ENCODE data around the gene CANT1. TPM values are rescaled to one million over a fixed set of nuclear protein-coding genes. Genes with fewer than 3 reads are reported as not detected.
"Not testable (repeated sequence)": the region's sequence is repeated elsewhere in the genome, so short reads cannot be mapped to it uniquely, and the experiment has no call there.

Gene CANT1
- total RNA-seq, 2 experiments from 2014 or later: 74.4 to 78.5 TPM

GRCh38 chr17:78963378-78963777 lies 46.2 kb downstream of the CANT1 start:
- ATAC-seq (no peak), DNase-seq (no peak)
- Mint-ChIP-seq H3K9me3 (ENCODE audit: insufficient read depth) (no peaks in the 10 kb centered on the region), H3K27ac (no peak overlapping the region), H3K36me3 (ENCODE audit: low read depth) (peaks cover 2% of the 10 kb centered on the region), H3K4me1 (ENCODE audit: low read depth) (no peaks in the 10 kb centered on the region), H3K4me3 (no peak overlapping the region), H3K27me3 (ENCODE audit: low read depth) (no peaks in the 10 kb centered on the region)
- CTCF ChIA-PET: no interaction called here
- POLR2A ChIA-PET: interaction anchor here (0.5 kb wide), 1 partner anchor 1686 kb away, joined by 3 read pairs; no protein-coding TSS in a partner anchor

- H3K27ac Mint-ChIP-seq; ATAC-seq; H3K9me3 Mint-ChIP-seq (ENCODE audit: insufficient read depth); H3K27me3 Mint-ChIP-seq (ENCODE audit: low read depth); DNase-seq; POLR2A ChIA-PET; H3K36me3 Mint-ChIP-seq (ENCODE audit: low read depth); H3K4me1 Mint-ChIP-seq (ENCODE audit: low read depth); H3K4me3 Mint-ChIP-seq: not testable (repeated sequence)
- CTCF ChIA-PET: interaction anchor here (0.7 to 1.2 kb wide), 2 partner anchors 9 to 97 kb away, joined by 4 read pairs; no protein-coding TSS in a partner anchor
Measured at GRCh38 chr17:78962984-78963348, 46.6 kb downstream of the CANT1 start.

GRCh38 chr17:78962345-78962983 lies 47.1 kb downstream of the CANT1 start:
- ChIA-PET CTCF (interaction anchor here (0.7 to 1.2 kb wide), 2 partner anchors 9 to 97 kb away, joined by 4 read pairs; no protein-coding TSS in a partner anchor), POLR2A (no interaction called here)
- no peaks in the 10 kb centered on the region for H3K9me3 Mint-ChIP-seq (ENCODE audit: insufficient read depth)
- H3K36me3 Mint-ChIP-seq (ENCODE audit: low read depth): peaks cover 2% of the 10 kb centered on the region
- no peak overlapping the region for H3K4me3 Mint-ChIP-seq
- H3K4me1 Mint-ChIP-seq (ENCODE audit: low read depth): no peaks in the 10 kb centered on the region
- no peak overlapping the region for H3K27ac Mint-ChIP-seq
- no peaks in the 10 kb centered on the region for H3K27me3 Mint-ChIP-seq (ENCODE audit: low read depth)
- no peak for DNase-seq
- no peak for ATAC-seq

GRCh38 chr17:78961571-78961970 lies 48.0 kb downstream of the CANT1 start:
- ChIA-PET CTCF (interaction anchor here (2.4 kb wide), 1 partner anchor 96 kb away, joined by 8 read pairs; no protein-coding TSS in a partner anchor), POLR2A (no interaction called here)
- Mint-ChIP-seq H3K9me3 (ENCODE audit: insufficient read depth) (no peaks in the 10 kb centered on the region), H3K27me3 (ENCODE audit: low read depth) (no peaks in the 10 kb centered on the region), H3K4me3 (no peak overlapping the region), H3K27ac (no peak overlapping the region), H3K36me3 (ENCODE audit: low read depth) (no peaks in the 10 kb centered on the region), H3K4me1 (ENCODE audit: low read depth) (no peaks in the 10 kb centered on the region)
- ATAC-seq: no peak
- DNase-seq: no peak

GRCh38 chr17:78960928-78961327 lies 48.6 kb downstream of the CANT1 start:
- Mint-ChIP-seq H3K4me3 (no peak overlapping the region), H3K27ac (no peak overlapping the region), H3K36me3 (ENCODE audit: low read depth) (no peaks in the 10 kb centered on the region), H3K9me3 (ENCODE audit: insufficient read depth) (no peaks in the 10 kb centered on the region), H3K4me1 (ENCODE audit: low read depth) (no peaks in the 10 kb centered on the region), H3K27me3 (ENCODE audit: low read depth) (no peaks in the 10 kb centered on the region)
- ChIA-PET POLR2A (interaction anchor here (0.6 kb wide), 1 partner anchor 42 kb away, joined by 5 read pairs; no protein-coding TSS in a partner anchor), CTCF (interaction anchor here (2.4 kb wide), 1 partner anchor 95 kb away, joined by 8 read pairs; no protein-coding TSS in a partner anchor)
- no peak for ATAC-seq
- DNase-seq: no peak

GRCh38 chr17:78959803-78960202 lies 49.8 kb downstream of the CANT1 start:
- DNase-seq: no peak
- Mint-ChIP-seq H3K4me3 (no peak overlapping the region), H3K4me1 (ENCODE audit: low read depth) (no peaks in the 10 kb centered on the region), H3K36me3 (ENCODE audit: low read depth) (no peaks in the 10 kb centered on the region), H3K9me3 (ENCODE audit: insufficient read depth) (no peaks in the 10 kb centered on the region), H3K27ac (no peak overlapping the region), H3K27me3 (ENCODE audit: low read depth) (no peaks in the 10 kb centered on the region)
- ATAC-seq: no peak
- ChIA-PET POLR2A (no interaction called here), CTCF (interaction anchor here (2.4 kb wide), 1 partner anchor 94 kb away, joined by 8 read pairs; no protein-coding TSS in a partner anchor)

- POLR2A ChIA-PET: no interaction called here
- H3K9me3 Mint-ChIP-seq (ENCODE audit: insufficient read depth): no peaks in the 10 kb centered on the region
- CTCF ChIA-PET: no interaction called here
- no peak overlapping the region for H3K27ac Mint-ChIP-seq
- no peak for ATAC-seq
- H3K36me3 Mint-ChIP-seq (ENCODE audit: low read depth): no peaks in the 10 kb centered on the region
- no peak overlapping the region for H3K4me3 Mint-ChIP-seq
- no peaks in the 10 kb centered on the region for H3K27me3 Mint-ChIP-seq (ENCODE audit: low read depth)
- no peak for DNase-seq
- H3K4me1 Mint-ChIP-seq (ENCODE audit: low read depth): no peaks in the 10 kb centered on the region
Measured at GRCh38 chr17:78958641-78959127, 50.9 kb downstream of the CANT1 start.

GRCh38 chr17:78957128-78957527 lies 52.4 kb downstream of the CANT1 start:
- no peak overlapping the region for H3K4me3 Mint-ChIP-seq
- H3K4me1 Mint-ChIP-seq (ENCODE audit: low read depth): no peaks in the 10 kb centered on the region
- no peaks in the 10 kb centered on the region for H3K36me3 Mint-ChIP-seq (ENCODE audit: low read depth)
- no peak overlapping the region for H3K27ac Mint-ChIP-seq
- no peaks in the 10 kb centered on the region for H3K9me3 Mint-ChIP-seq (ENCODE audit: insufficient read depth)
- ATAC-seq (no peak), DNase-seq (no peak)
- H3K27me3 Mint-ChIP-seq (ENCODE audit: low read depth): no peaks in the 10 kb centered on the region
- POLR2A ChIA-PET: no interaction called here
- CTCF ChIA-PET: interaction anchor here (1.4 kb wide), 1 partner anchor 15 kb away, joined by 4 read pairs; no protein-coding TSS in a partner anchor

GRCh38 chr17:78956254-78956653 lies 53.3 kb downstream of the CANT1 start:
- H3K36me3 Mint-ChIP-seq (ENCODE audit: low read depth): no peaks in the 10 kb centered on the region
- CTCF ChIA-PET: interaction anchor here (1.4 kb wide), 1 partner anchor 15 kb away, joined by 4 read pairs; no protein-coding TSS in a partner anchor
- H3K27ac Mint-ChIP-seq: no peak overlapping the region
- H3K4me1 Mint-ChIP-seq (ENCODE audit: low read depth): no peaks in the 10 kb centered on the region
- ATAC-seq: no peak
- H3K27me3 Mint-ChIP-seq (ENCODE audit: low read depth): no peaks in the 10 kb centered on the region
- POLR2A ChIA-PET: no interaction called here
- no peaks in the 10 kb centered on the region for H3K9me3 Mint-ChIP-seq (ENCODE audit: insufficient read depth)
- DNase-seq: no peak
- no peak overlapping the region for H3K4me3 Mint-ChIP-seq

GRCh38 chr17:78954684-78955083 lies 54.9 kb downstream of the CANT1 start:
- ATAC-seq (no peak), DNase-seq (no peak)
- POLR2A ChIA-PET: no interaction called here
- Mint-ChIP-seq H3K4me1 (ENCODE audit: low read depth) (no peaks in the 10 kb centered on the region), H3K27me3 (ENCODE audit: low read depth) (no peaks in the 10 kb centered on the region), H3K27ac (no peak overlapping the region), H3K36me3 (ENCODE audit: low read depth) (no peaks in the 10 kb centered on the region), H3K4me3 (no peak overlapping the region), H3K9me3 (ENCODE audit: insufficient read depth) (peaks cover 5% of the 10 kb centered on the region)
- CTCF ChIA-PET: no interaction called here

- no peaks in the 10 kb centered on the region for H3K27me3 Mint-ChIP-seq (ENCODE audit: low read depth)
- peaks cover 5% of the 10 kb centered on the region for H3K9me3 Mint-ChIP-seq (ENCODE audit: insufficient read depth)
- no peaks in the 10 kb centered on the region for H3K4me1 Mint-ChIP-seq (ENCODE audit: low read depth)
- ChIA-PET CTCF (interaction anchor here (0.6 kb wide), 1 partner anchor 438 kb away, joined by 3 read pairs; no protein-coding TSS in a partner anchor), POLR2A (no interaction called here)
- ATAC-seq (no peak), DNase-seq (no peak)
- H3K27ac Mint-ChIP-seq: no peak overlapping the region
- H3K4me3 Mint-ChIP-seq: no peak overlapping the region
- no peaks in the 10 kb centered on the region for H3K36me3 Mint-ChIP-seq (ENCODE audit: low read depth)
Measured at GRCh38 chr17:78953356-78954350, 55.9 kb downstream of the CANT1 start.

GRCh38 chr17:78952706-78953105 lies 56.9 kb downstream of the CANT1 start:
- CTCF ChIA-PET: interaction anchor here (0.6 kb wide), 1 partner anchor 439 kb away, joined by 3 read pairs; no protein-coding TSS in a partner anchor
- no peak overlapping the region for H3K27ac Mint-ChIP-seq
- no peaks in the 10 kb centered on the region for H3K4me1 Mint-ChIP-seq (ENCODE audit: low read depth)
- H3K9me3 Mint-ChIP-seq (ENCODE audit: insufficient read depth): peaks cover 5% of the 10 kb centered on the region
- no peaks in the 10 kb centered on the region for H3K36me3 Mint-ChIP-seq (ENCODE audit: low read depth)
- H3K4me3 Mint-ChIP-seq: no peak overlapping the region
- DNase-seq: no peak
- no peak for ATAC-seq
- POLR2A ChIA-PET: no interaction called here
- no peaks in the 10 kb centered on the region for H3K27me3 Mint-ChIP-seq (ENCODE audit: low read depth)
